Non-pigmented ciliary epithelial cell (primary cell): Measurements from ENCODE around the gene PICALM.
"Not testable (repeated sequence)": the region's sequence is repeated elsewhere in the genome, so short reads cannot be mapped to it uniquely, and the experiment has no call there.

Experiments
- DNase-seq: peaks from one replicate; pipeline ENCODE4 v3.0.0-alpha.2; 2010; ENCODE audit warnings: low read depth

Gene PICALM, protein sequence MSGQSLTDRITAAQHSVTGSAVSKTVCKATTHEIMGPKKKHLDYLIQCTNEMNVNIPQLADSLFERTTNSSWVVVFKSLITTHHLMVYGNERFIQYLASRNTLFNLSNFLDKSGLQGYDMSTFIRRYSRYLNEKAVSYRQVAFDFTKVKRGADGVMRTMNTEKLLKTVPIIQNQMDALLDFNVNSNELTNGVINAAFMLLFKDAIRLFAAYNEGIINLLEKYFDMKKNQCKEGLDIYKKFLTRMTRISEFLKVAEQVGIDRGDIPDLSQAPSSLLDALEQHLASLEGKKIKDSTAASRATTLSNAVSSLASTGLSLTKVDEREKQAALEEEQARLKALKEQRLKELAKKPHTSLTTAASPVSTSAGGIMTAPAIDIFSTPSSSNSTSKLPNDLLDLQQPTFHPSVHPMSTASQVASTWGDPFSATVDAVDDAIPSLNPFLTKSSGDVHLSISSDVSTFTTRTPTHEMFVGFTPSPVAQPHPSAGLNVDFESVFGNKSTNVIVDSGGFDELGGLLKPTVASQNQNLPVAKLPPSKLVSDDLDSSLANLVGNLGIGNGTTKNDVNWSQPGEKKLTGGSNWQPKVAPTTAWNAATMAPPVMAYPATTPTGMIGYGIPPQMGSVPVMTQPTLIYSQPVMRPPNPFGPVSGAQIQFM

GRCh38 chr11:86068951-86069407 lies at the start of gene PICALM:
PICALM (minus strand) TSS chr11:86069084; CDS start chr11:86068780, 304 bp downstream.
- peak; percentile 92 for DNase-seq

GRCh38 chr11:86118253-86118652 lies 49.4 kb upstream of the PICALM start:
- DNase-seq: no peak

DNA sequence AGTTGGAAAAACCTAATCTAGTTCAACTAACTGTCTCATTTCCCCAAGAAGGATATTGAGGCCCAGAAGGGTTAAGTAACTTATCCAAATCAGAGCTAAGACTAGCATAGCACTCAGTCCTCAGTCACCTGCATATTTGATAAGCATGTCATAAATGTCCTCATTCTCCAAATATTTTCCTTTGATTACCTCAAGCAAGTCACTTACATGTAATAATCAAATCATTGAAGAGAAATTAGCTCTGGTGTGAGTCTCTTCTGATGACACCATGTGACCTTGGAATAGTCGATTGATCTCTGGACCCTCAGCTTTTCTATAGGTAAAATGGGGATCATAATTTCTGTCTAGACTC lies 48.8 kb upstream of the PICALM start:
- DNase-seq: no peak

- DNase-seq: no peak
Measured at GRCh38 chr11:86117001-86117711, 48.3 kb upstream of the PICALM start.

DNA sequence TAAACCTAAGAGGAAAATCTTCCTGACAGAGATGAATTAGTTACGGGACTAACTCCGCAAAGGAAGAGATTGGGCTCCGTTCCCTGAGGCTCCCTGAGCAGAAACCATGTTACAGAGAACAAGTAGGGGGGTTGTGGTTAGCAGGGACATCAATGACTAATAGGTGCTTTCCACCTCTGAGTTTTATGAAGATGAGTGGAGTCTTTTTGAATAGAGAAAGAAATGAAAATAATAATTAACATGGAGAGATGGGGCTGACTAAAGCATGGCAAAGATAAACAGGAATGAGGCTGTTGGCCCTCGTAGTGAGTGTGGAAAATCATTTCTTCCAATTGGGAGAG lies 47.5 kb upstream of the PICALM start:
- DNase-seq: peak; percentile 59

DNA sequence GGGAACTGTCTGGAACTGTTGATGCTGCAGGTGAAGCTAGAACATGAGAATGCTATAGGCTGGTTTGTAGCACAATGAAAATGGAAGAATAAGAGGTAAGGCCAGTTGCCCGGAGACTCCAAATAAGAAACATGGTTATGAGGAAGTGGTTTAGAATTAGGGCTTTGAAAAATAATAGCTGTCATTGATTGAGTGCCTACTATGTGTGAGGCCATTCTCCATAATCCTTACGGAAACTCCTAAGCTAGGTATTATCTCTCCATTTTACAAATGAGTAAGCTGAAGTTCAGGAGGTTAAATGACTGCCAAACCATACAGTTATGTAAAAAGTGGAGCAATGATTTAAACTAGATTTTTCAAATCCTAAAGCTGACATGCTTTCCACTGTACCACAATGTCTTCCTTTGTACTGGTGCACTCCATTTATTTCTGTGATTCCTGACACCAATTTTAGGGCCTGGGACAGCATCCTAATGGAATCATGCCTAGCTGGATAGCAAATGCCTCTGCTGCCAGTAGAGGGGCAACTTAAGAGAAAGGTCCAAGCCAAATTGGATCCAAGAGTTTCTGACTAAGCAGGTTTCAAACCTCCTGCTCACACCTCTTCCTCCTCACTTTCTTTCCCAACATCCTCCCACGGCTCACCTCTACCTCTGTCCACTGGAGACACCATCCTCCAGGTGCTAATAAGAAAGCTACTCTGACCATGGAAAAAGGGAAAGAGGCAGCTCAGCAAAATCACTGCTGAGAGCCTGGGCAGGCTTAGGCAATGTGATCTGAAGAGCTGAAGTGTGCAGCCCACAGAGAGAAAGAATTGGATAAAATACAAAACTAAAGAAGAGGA lies 46.9 kb upstream of the PICALM start:
- DNase-seq: no peak

- no peak for DNase-seq
Measured at GRCh38 chr11:86108890-86109638, 40.2 kb upstream of the PICALM start.

DNA sequence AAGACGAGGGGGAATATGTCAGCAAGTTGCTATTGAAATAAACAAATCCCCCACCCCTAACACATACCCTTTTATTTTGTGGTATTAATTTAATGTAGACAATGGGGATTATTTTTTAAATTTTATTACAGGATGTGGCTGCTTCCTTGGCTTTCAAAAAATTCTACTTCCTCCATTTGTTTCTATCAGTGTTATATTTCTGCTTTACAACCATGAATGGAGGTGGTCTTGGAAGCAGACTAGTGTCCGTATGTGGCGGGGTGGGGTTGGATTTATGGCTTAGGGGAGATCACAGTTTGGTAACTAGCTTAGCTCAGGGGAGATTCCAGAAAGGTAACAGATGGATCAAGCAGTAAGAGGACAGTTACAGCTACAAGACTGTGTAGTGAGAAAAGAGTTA lies 39.3 kb upstream of the PICALM start:
- DNase-seq: no peak

DNA sequence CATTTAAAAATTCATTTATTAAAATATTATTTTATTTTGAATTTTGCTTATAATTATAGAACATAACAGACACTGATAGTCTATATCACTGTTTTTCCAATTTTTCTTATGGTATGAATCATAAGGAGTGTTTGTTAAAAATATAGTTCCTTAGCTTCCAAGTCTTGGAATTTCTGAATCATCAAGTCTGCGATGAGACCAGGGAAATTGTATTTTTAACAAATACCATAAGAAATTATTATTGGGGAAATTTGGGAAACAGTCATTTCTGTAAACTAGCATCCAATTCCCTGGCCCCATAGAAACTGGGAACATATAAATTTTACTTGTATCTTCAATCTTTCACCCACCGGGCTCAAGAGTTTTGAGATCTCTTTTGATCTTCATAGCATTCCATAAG lies 38.0 kb upstream of the PICALM start:
- no peak for DNase-seq

GRCh38 chr11:86106031-86106430 lies 37.1 kb upstream of the PICALM start:
- DNase-seq: not testable (repeated sequence)

- not testable (repeated sequence) for DNase-seq
Measured at GRCh38 chr11:86105601-86106000, 36.7 kb upstream of the PICALM start.

- no peak for DNase-seq
Measured at GRCh38 chr11:86103808-86104207, 34.9 kb upstream of the PICALM start.

GRCh38 chr11:86101941-86102407 lies 33.1 kb upstream of the PICALM start:
- DNase-seq: no peak

GRCh38 chr11:86101493-86101892 lies 32.6 kb upstream of the PICALM start:
- DNase-seq: no peak

GRCh38 chr11:86099874-86100273 lies 31.0 kb upstream of the PICALM start:
- DNase-seq: no peak

- DNase-seq: no peak
Measured at GRCh38 chr11:86097980-86098379, 29.1 kb upstream of the PICALM start.

DNA sequence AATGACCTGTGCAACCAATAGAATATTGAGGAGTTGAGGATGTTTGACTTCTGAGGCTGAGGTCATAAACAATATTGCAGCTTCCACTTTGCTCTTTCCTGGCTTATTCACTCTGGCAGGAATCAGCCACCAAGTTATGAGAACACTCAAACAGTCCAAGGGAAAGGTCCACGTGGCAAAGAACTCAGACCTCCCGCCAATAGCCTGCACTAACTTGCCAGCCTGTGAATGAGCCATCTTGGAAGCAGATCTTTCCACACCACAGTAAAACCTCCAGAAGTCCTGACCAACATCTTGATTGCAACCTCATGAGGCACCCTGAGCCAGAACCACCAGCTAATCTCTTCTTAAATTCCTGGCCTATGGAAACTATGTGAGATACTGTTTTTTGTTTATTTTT lies 22.7 kb upstream of the PICALM start:
- no peak for DNase-seq

- DNase-seq: no peak
Measured at GRCh38 chr11:86091086-86091485, 22.2 kb upstream of the PICALM start.

GRCh38 chr11:86089659-86090058 lies 20.8 kb upstream of the PICALM start:
- no peak for DNase-seq

- DNase-seq: not testable (repeated sequence)
Measured at GRCh38 chr11:86087688-86088087, 18.8 kb upstream of the PICALM start.

DNA sequence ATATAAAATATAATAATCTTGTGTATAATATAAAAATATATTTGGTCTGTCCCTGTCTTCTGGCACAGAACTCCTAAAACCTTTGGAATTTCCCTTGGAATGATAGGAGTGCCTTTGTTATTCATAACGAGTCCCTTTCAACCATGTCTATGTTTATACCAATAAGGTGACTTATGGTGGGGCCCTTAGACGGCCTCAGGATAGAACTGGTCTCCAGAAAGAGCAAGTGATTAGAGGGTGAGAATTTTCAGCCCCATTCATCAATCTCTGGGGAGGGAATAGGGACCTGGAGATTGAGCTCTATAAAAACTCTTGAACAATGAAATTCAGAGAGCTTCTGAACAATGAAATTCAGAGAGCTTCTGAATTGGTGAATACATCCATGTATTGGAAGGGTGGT lies 18.4 kb upstream of the PICALM start:
- DNase-seq: no peak
